OCI-LY1 (cell line): ENCODE measurements around the gene DOCK1.

Experiments used
- H2AFZ ChIP-seq: fragments of 200-600 bp; sonication (generic), shearing (Covaris generic); 2 replicates; pipeline ENCODE4 v1.6.0; 2014; ENCODE audit warnings: antibody characterized with exemption, mild to moderate bottlenecking, low read length
- H3F3A ChIP-seq: fragments of 200-600 bp; sonication (generic), shearing (Covaris generic); 2 replicates; pipeline ENCODE4 v1.6.0; 2014; ENCODE audit warnings: mild to moderate bottlenecking, antibody characterized with exemption, low read length, moderate library complexity; ENCODE audit not compliant: insufficient read depth
- H3K27ac ChIP-seq: fragments of 200-600 bp; sonication (generic); 2 replicates; pipeline ENCODE4 v1.5.1; 2014; ENCODE audit warnings: low read length, mixed run types, mild to moderate bottlenecking, low read depth; ENCODE audit not compliant: poor library complexity, severe bottlenecking
- H3K27me3 ChIP-seq: fragments of 200-600 bp; sonication (generic); 2 replicates; pipeline ENCODE4 v1.6.0; 2014; ENCODE audit warnings: antibody characterized with exemption, mild to moderate bottlenecking, low read length, moderate library complexity; ENCODE audit not compliant: insufficient read depth
- H3K36me3 ChIP-seq: fragments of 200-600 bp; sonication (generic); 2 replicates; pipeline ENCODE4 v1.6.1; 2014; ENCODE audit warnings: mild to moderate bottlenecking, antibody characterized with exemption, low read length, moderate library complexity, mixed read lengths; ENCODE audit not compliant: insufficient read depth
- H3K4me1 ChIP-seq: fragments of 200-600 bp; sonication (generic); 2 replicates; pipeline ENCODE4 v1.5.1; 2014; ENCODE audit warnings: mild to moderate bottlenecking, low read length, moderate library complexity; ENCODE audit not compliant: insufficient read depth, severe bottlenecking
- H3K4me2 ChIP-seq: fragments of 200-600 bp; sonication (generic), shearing (Covaris generic); 2 replicates; pipeline ENCODE4 v1.6.1; 2014; ENCODE audit warnings: low read length
- H3K4me3 ChIP-seq: fragments of 200-600 bp; sonication (generic); 2 replicates; pipeline ENCODE4 v1.5.1; 2014; ENCODE audit warnings: low read length, low read depth, mild to moderate bottlenecking, mixed read lengths; ENCODE audit not compliant: poor library complexity, severe bottlenecking
- H3K79me2 ChIP-seq: fragments of 200-600 bp; shearing (Covaris generic); 2 replicates; pipeline ENCODE4 v1.6.1; 2016; ENCODE audit warnings: mixed run types, low read length, mixed read lengths; ENCODE audit not compliant: insufficient read depth
- H3K9ac ChIP-seq: fragments of 200-600 bp; sonication (generic), shearing (Covaris generic); 2 replicates; pipeline ENCODE4 v1.6.1; 2014; ENCODE audit warnings: mild to moderate bottlenecking, low read length, mixed read lengths
- H3K9me2 ChIP-seq: fragments of 200-600 bp; sonication (generic), shearing (Covaris generic); 2 replicates; pipeline ENCODE4 v1.6.1; 2014; ENCODE audit warnings: low read depth, mild to moderate bottlenecking, low read length, mixed read lengths
- H3K9me3 ChIP-seq: fragments of 200-600 bp; shearing (Covaris generic); 2 replicates; pipeline ENCODE4 v1.6.1; 2014; ENCODE audit warnings: low read length, mixed read lengths
- H4K20me1 ChIP-seq: fragments of 200-600 bp; sonication (generic), shearing (Covaris generic); 2 replicates; pipeline ENCODE4 v1.6.0; 2016; ENCODE audit warnings: mild to moderate bottlenecking, low read length; ENCODE audit not compliant: insufficient read depth
- EZH2 ChIP-seq: fragments of 200-600 bp; sonication (generic), shearing (Covaris generic); IDR thresholded peaks from 2 replicates; pipeline ENCODE4 v1.8.0; 2017; ENCODE audit warnings: borderline replicate concordance, mixed run types, mild to moderate bottlenecking, antibody characterized with exemption, low read length, moderate library complexity, mixed read lengths
- TF ChIP-seq, protein P1 (sequence below): fragments of 200-600 bp; sonication (generic), shearing (Covaris generic); IDR thresholded peaks from 2 replicates; pipeline ENCODE4 v1.5.1; 2017; ENCODE audit warnings: mild to moderate bottlenecking, antibody characterized with exemption, low read length, moderate library complexity, mixed read lengths

The DOCK1 gene

DNA sequence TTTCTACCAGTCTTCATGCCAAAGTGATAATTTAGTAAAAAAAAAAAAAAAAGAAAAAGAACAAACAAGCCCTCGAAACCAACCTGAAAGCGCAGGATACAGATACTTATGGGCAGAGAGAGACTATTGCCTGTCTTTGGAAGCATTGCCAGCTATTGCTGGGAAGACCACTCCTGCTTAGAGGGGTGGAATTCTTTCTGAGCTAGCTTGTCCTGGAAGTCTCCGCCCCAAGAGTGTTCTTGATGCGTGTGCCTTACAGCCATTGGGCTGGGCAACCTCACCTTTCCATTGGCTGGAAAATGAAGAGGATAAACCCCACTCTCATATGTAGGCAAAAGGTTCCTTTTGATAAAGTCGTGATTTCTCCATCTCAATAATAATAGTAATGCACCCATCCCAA is 311.0 kb downstream of the DOCK1 start:
- no peak overlapping the region for H3K27ac ChIP-seq
- no peaks in the 10 kb centered on the region for H4K20me1 ChIP-seq
- no peaks in the 10 kb centered on the region for H3K36me3 ChIP-seq
- H3K27me3 ChIP-seq, result no peaks in the 10 kb centered on the region
- H3K4me3 ChIP-seq, result no peak overlapping the region
- no peaks in the 10 kb centered on the region for H3K4me1 ChIP-seq
- no peak overlapping the region for H2AFZ ChIP-seq
- H3K9ac ChIP-seq, result no peak overlapping the region
- H3K4me2 ChIP-seq, result no peak overlapping the region
- no peaks in the 10 kb centered on the region for H3K9me3 ChIP-seq
- no peaks in the 10 kb centered on the region for H3K9me2 ChIP-seq
- H3K79me2 ChIP-seq, result no peaks in the 10 kb centered on the region
- TF ChIP-seq, protein P1, sequence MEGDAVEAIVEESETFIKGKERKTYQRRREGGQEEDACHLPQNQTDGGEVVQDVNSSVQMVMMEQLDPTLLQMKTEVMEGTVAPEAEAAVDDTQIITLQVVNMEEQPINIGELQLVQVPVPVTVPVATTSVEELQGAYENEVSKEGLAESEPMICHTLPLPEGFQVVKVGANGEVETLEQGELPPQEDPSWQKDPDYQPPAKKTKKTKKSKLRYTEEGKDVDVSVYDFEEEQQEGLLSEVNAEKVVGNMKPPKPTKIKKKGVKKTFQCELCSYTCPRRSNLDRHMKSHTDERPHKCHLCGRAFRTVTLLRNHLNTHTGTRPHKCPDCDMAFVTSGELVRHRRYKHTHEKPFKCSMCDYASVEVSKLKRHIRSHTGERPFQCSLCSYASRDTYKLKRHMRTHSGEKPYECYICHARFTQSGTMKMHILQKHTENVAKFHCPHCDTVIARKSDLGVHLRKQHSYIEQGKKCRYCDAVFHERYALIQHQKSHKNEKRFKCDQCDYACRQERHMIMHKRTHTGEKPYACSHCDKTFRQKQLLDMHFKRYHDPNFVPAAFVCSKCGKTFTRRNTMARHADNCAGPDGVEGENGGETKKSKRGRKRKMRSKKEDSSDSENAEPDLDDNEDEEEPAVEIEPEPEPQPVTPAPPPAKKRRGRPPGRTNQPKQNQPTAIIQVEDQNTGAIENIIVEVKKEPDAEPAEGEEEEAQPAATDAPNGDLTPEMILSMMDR, result no peak
- no peak for TF ChIP-seq EZH2
- no peaks in the 10 kb centered on the region for H3F3A ChIP-seq

GRCh38 chr10:127216786-127217185 is 311.6 kb downstream of the DOCK1 start:
- no peaks in the 10 kb centered on the region for H3K9me2 ChIP-seq
- no peaks in the 10 kb centered on the region for H3K4me1 ChIP-seq
- no peak overlapping the region for H3K9ac ChIP-seq
- no peak overlapping the region for H2AFZ ChIP-seq
- TF ChIP-seq EZH2, result no peak
- TF ChIP-seq, protein P1, result no peak
- no peaks in the 10 kb centered on the region for H3F3A ChIP-seq
- H4K20me1 ChIP-seq, result no peaks in the 10 kb centered on the region
- H3K27ac ChIP-seq, result no peak overlapping the region
- H3K79me2 ChIP-seq, result no peaks in the 10 kb centered on the region
- H3K9me3 ChIP-seq, result no peaks in the 10 kb centered on the region
- H3K27me3 ChIP-seq, result no peaks in the 10 kb centered on the region
- H3K4me3 ChIP-seq, result no peak overlapping the region
- H3K4me2 ChIP-seq, result no peak overlapping the region
- H3K36me3 ChIP-seq, result no peaks in the 10 kb centered on the region

DNA sequence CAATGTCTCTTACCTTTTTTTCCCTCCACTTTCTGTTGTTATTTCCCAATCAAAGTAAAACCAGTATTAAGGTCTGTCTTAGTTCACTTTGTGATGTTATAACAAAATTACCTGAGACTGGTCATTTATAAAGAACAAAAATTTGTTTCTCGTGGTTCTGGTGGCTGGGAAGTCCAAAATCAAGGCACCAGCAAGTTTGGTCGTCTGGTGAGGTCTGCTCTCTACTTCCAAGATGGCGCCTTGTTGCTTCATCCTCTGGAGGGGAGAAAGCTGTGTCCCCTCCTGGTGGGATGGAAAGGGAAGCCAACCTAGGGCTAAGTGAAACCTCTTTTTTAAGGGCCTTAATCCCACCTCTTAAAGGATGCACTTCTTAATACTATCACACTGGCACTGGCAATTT is 313.4 kb downstream of the DOCK1 start:
- no peaks in the 10 kb centered on the region for H4K20me1 ChIP-seq
- H3K4me2 ChIP-seq, result no peak overlapping the region
- H3K9ac ChIP-seq, result no peak overlapping the region
- TF ChIP-seq, protein P1, result no peak
- no peak for TF ChIP-seq EZH2
- no peak overlapping the region for H3K27ac ChIP-seq
- H3K4me1 ChIP-seq, result no peaks in the 10 kb centered on the region
- no peaks in the 10 kb centered on the region for H3F3A ChIP-seq
- H3K4me3 ChIP-seq, result no peak overlapping the region
- no peaks in the 10 kb centered on the region for H3K9me3 ChIP-seq
- no peaks in the 10 kb centered on the region for H3K9me2 ChIP-seq
- no peaks in the 10 kb centered on the region for H3K36me3 ChIP-seq
- H3K79me2 ChIP-seq, result no peaks in the 10 kb centered on the region
- H2AFZ ChIP-seq, result no peak overlapping the region
- H3K27me3 ChIP-seq, result no peaks in the 10 kb centered on the region
